Measurements from ENCODE around the gene HOXB9. TPM values are rescaled to one million over a fixed set of nuclear protein-coding genes. Genes with fewer than 3 reads are reported as not detected.

HOXB9 gene
- total RNA-seq, 3 donors from 2014 or later (not counting 1 experiment from before 2014, with no cell fraction given): 0.12 to 1.0 (median 0.18) TPM

DNA sequence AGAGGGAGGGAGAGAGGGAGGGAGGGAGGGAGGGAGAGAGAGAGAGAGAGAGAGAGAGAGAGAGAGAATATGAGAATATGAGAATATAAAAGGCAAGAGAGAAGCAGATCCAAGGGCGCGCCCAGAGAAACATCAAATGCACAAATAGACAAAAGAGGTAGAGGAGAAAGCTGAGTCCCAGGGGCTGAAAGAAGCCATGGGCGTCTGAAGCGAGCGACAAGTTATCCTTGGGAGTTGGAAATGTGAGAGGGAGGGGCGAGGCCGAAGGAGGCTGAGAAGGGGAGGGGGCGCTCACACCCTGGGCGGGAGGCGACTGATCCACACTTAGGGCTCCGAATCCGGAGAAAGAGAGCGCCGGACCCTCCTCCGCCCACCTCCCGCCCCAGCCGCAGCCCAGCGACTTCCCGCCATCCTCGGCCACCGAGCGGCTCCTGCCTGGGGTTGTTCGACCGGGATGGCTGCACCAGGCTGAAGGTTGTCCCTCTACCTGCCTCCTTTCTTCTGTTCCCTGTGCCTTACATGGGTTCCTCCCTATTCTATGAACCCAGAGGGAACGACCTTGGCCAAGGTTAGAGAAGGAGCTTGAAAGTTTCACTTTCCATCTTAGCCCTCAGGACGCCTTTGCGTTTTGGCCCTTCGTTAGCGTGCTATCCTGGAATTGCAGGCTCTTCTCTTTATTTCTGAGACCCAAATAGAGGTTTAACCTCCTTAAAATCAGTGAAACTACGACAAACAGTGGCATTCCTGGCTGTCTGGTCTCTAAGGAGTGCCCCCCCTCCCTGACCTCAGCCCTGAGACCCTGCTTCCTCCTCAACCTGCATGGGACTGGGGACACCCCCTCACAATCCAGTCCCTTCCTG, 21.2 kb upstream of the HOXB9 start:
- Histone ChIP-seq H3K9me3 (ENCODE audit: control insufficient read depth, insufficient read depth, low read length) (no peaks in the 10 kb centered on the region), H3K4me3 (ENCODE audit: low read length) (peak overlapping the region; percentile 63), H3K36me3 (ENCODE audit: control insufficient read depth, insufficient read depth, low read length) (no peaks in the 10 kb centered on the region), H3K27me3 (ENCODE audit: control insufficient read depth, insufficient read depth, low read length) (peaks cover 36% of the 10 kb centered on the region), H3K4me1 (ENCODE audit: control insufficient read depth, insufficient read depth, low read length) (peaks cover 22% of the 10 kb centered on the region), H3K27ac (ENCODE audit: low read length) (no peak overlapping the region)
- peak in 2 of 3 donors; percentile 38 to 45 for ATAC-seq
- intact Hi-C loops (cut with micrococcal nuclease): no loop called here
- H3K9me3 Mint-ChIP-seq: no peaks in the 10 kb centered on the region
- peaks cover 38 to 57% of the 10 kb centered on the region in 2 donors for H3K27me3 Mint-ChIP-seq (ENCODE audit: low read depth in 2 of 2)
- peaks cover 11 to 26% of the 10 kb centered on the region in 2 donors for H3K4me1 Mint-ChIP-seq
- H3K27ac Mint-ChIP-seq: peak overlapping the region in 1 of 2 donors; percentile 73
- peak in 1 of 2 donors; percentile 43 for DNase-seq
- H3K36me3 Mint-ChIP-seq: no peaks in the 10 kb centered on the region
- WGBS (ENCODE audit: insufficient coverage): 2% methylated on average over 29 of the region's 30 CpGs
- peak overlapping the region; percentile 87 for H3K4me3 Mint-ChIP-seq
- TF ChIP-seq, protein P1, sequence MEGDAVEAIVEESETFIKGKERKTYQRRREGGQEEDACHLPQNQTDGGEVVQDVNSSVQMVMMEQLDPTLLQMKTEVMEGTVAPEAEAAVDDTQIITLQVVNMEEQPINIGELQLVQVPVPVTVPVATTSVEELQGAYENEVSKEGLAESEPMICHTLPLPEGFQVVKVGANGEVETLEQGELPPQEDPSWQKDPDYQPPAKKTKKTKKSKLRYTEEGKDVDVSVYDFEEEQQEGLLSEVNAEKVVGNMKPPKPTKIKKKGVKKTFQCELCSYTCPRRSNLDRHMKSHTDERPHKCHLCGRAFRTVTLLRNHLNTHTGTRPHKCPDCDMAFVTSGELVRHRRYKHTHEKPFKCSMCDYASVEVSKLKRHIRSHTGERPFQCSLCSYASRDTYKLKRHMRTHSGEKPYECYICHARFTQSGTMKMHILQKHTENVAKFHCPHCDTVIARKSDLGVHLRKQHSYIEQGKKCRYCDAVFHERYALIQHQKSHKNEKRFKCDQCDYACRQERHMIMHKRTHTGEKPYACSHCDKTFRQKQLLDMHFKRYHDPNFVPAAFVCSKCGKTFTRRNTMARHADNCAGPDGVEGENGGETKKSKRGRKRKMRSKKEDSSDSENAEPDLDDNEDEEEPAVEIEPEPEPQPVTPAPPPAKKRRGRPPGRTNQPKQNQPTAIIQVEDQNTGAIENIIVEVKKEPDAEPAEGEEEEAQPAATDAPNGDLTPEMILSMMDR (IDR thresholded peaks at IDR 0.05): no peak

DNA sequence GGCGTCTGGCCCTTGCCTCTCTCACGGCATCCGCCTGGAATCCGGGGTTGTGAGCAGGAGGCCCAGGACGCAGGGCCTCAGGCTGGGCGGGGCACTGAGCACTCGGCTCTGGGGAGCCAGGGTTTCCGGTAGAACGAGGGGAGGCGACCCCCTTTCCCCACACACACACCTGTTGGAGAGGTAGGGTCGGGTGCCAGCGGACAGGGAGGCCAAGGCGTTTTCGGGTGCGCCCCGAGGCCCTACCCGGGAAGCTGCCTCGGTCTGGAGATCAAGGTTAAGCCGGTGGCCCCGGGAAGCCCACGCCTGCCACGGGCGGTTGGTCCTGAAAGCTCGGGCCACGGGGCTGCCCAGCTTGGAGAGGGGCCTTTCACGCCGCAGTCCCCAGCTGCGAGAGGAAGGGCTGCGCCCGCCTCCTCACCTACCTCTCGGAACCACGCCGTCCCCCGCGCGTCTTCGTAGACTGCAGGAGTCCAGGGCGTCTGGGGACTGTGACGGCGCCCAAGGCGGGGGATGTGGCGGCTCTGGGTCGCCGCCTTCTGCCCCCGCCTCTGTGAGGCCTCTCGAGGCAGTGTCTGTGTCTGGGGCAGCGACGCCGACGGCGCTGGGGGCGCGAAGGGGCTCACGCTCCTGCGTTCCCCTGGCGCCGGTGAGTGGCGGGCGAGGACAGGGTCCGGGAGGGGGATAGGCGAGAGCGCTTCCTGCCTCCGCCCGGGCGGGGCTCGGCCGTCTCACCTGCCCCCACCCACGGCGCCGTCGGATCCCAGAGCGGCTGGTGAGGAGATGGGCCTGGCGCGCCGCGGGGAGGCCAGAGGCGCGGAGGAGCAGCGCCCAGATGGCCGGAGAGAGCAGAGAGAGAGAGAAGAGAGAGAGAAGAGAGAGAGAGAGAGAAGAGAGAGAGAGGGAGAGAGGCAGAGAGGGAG, 20.3 kb upstream of the HOXB9 start:
- H3K4me3 ChIP-seq (ENCODE audit: low read length): peak overlapping the region; percentile 63
- H3K36me3 Mint-ChIP-seq: peaks cover under 1% of the 10 kb centered on the region
- H3K9me3 ChIP-seq (ENCODE audit: control insufficient read depth, insufficient read depth, low read length): no peaks in the 10 kb centered on the region
- H3K27me3 Mint-ChIP-seq (ENCODE audit: low read depth in 2 of 2): peaks cover 45 to 64% of the 10 kb centered on the region in 2 donors
- TF ChIP-seq, protein P1 (IDR thresholded peaks at IDR 0.05): no peak
- peak overlapping the region; percentile 87 for H3K4me3 Mint-ChIP-seq
- H3K4me1 Mint-ChIP-seq: peaks cover 12 to 33% of the 10 kb centered on the region in 2 donors
- DNase-seq (peak in 1 of 2 donors; percentile 60), ATAC-seq (peak; percentile 70 to 76 (median 70))
- intact Hi-C loops (cut with micrococcal nuclease): no loop called here
- H3K4me1 ChIP-seq (ENCODE audit: control insufficient read depth, insufficient read depth, low read length): peaks cover 22% of the 10 kb centered on the region
- H3K36me3 ChIP-seq (ENCODE audit: control insufficient read depth, insufficient read depth, low read length): no peaks in the 10 kb centered on the region
- WGBS (ENCODE audit: insufficient coverage): 8% methylated on average over 75 of the region's 80 CpGs
- no peak overlapping the region for H3K27ac ChIP-seq (ENCODE audit: low read length)
- peak overlapping the region in 1 of 2 donors; percentile 73 for H3K27ac Mint-ChIP-seq
- no peaks in the 10 kb centered on the region for H3K9me3 Mint-ChIP-seq
- peaks cover 41% of the 10 kb centered on the region for H3K27me3 ChIP-seq (ENCODE audit: control insufficient read depth, insufficient read depth, low read length)

DNA sequence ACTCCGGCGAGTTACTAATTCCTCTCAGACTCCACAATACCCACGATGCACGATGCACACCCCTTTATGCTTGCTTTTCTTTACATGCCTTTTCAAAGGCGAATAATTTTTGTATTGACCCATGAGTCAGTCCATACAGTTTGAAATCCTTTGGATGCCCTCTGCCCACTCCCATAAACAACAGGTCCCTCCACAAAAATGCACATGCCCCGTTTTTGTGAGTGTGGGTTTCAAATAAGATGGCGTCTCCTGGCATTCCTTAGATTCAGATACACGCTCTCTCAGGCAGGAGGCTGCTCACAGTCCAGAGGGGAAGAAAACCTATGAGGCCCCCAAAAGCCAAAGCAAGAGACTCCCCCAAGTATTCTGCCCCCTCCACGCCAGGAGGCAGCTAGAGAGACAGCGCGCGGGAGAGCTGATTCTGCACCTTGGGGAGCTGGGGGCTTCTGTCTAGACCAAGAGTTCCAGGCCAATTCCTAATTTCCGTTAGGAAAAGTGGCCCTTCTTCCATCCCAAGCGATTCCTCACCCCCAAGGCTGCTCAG, 19.6 kb upstream of the HOXB9 start:
- peaks cover 16 to 36% of the 10 kb centered on the region in 2 donors for H3K4me1 Mint-ChIP-seq
- peak overlapping the region; percentile 87 for H3K4me3 Mint-ChIP-seq
- Histone ChIP-seq H3K4me3 (ENCODE audit: low read length) (no peak overlapping the region), H3K4me1 (ENCODE audit: control insufficient read depth, insufficient read depth, low read length) (peaks cover 22% of the 10 kb centered on the region), H3K27ac (ENCODE audit: low read length) (no peak overlapping the region), H3K36me3 (ENCODE audit: control insufficient read depth, insufficient read depth, low read length) (no peaks in the 10 kb centered on the region), H3K27me3 (ENCODE audit: control insufficient read depth, insufficient read depth, low read length) (peaks cover 44% of the 10 kb centered on the region), H3K9me3 (ENCODE audit: control insufficient read depth, insufficient read depth, low read length) (no peaks in the 10 kb centered on the region)
- peak overlapping the region in 1 of 2 donors; percentile 73 for H3K27ac Mint-ChIP-seq
- peaks cover 52 to 69% of the 10 kb centered on the region in 2 donors for H3K27me3 Mint-ChIP-seq (ENCODE audit: low read depth in 2 of 2)
- no peak for DNase-seq
- H3K36me3 Mint-ChIP-seq: peaks cover 6% of the 10 kb centered on the region
- H3K9me3 Mint-ChIP-seq: no peaks in the 10 kb centered on the region
- TF ChIP-seq, protein P1 (IDR thresholded peaks at IDR 0.05): no peak
- ATAC-seq: no peak
- WGBS (ENCODE audit: insufficient coverage): 79% methylated on average over 13 of the region's 14 CpGs
- intact Hi-C loops (cut with micrococcal nuclease): no loop called here

All from natural killer cell (primary cell).